SK-N-SH treated with all-trans-retinoic acid at 6 μM for 48 hours (cell line): ENCODE results near the gene FAM110A.

ENCODE experiments used
- ZNF565 ChIP-seq: fragments of 450-650 bp; formaldehyde crosslinking; conservative IDR thresholded peaks from 2 replicates; pipeline ENCODE4 v1.5.0; 2020; ENCODE audit warnings: low read depth, mild to moderate bottlenecking, moderate library complexity
- ZNF8 ChIP-seq: fragments of 450-650 bp; formaldehyde crosslinking; IDR thresholded peaks from 2 replicates; pipeline ENCODE4 v1.5.0; 2020; ENCODE audit warnings: mild to moderate bottlenecking, moderate library complexity

GRCh38 chr20:891058-891705 lies 57.7 kb downstream of the FAM110A start:
- TF ChIP-seq ZNF565 (CRISPR knock-in tag): no peak
- no peak for TF ChIP-seq ZNF8 (CRISPR knock-in tag)
